Choroid plexus epithelial cell (primary cell): ENCODE results near the gene FRMD4A.

Experiments
- DNase-seq: peaks from one replicate; pipeline ENCODE4 v3.0.0-alpha.2; 2010; ENCODE audit warnings: low read depth
- H3K4me3 ChIP-seq: 2 replicates; pipeline ENCODE4 v1.5.1; 2011; ENCODE audit warnings: low read depth, mild to moderate bottlenecking, control low read depth, low read length, moderate library complexity
- TF ChIP-seq, protein P1 (sequence below): conservative IDR thresholded peaks from 2 replicates; pipeline ENCODE4 v1.5.1; 2011; ENCODE audit warnings: low read depth, mild to moderate bottlenecking, control low read depth, inconsistent platforms, low read length, moderate library complexity

FRMD4A gene

DNA sequence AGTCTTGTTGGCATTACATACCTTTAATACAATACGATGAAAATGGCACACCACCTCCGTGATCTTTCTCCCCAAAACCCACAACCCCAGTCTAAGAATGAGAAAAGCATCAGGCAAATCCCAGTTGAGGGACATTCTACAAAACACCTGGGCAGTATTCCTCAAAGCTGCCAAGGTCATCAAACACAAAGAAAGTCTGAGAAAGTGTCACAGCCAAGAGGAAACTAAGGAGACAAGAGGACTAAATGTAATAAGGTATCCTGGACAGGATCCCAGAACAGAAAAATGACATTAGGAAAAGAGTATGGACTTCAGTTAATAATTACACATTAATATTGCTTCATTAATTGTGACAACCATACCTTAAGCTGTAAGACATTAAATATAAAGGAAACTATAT lies 14.5 kb upstream of the FRMD4A start:
- DNase-seq, result no peak
- no peak overlapping the region for H3K4me3 ChIP-seq
- TF ChIP-seq, protein P1, sequence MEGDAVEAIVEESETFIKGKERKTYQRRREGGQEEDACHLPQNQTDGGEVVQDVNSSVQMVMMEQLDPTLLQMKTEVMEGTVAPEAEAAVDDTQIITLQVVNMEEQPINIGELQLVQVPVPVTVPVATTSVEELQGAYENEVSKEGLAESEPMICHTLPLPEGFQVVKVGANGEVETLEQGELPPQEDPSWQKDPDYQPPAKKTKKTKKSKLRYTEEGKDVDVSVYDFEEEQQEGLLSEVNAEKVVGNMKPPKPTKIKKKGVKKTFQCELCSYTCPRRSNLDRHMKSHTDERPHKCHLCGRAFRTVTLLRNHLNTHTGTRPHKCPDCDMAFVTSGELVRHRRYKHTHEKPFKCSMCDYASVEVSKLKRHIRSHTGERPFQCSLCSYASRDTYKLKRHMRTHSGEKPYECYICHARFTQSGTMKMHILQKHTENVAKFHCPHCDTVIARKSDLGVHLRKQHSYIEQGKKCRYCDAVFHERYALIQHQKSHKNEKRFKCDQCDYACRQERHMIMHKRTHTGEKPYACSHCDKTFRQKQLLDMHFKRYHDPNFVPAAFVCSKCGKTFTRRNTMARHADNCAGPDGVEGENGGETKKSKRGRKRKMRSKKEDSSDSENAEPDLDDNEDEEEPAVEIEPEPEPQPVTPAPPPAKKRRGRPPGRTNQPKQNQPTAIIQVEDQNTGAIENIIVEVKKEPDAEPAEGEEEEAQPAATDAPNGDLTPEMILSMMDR, result no peak

DNA sequence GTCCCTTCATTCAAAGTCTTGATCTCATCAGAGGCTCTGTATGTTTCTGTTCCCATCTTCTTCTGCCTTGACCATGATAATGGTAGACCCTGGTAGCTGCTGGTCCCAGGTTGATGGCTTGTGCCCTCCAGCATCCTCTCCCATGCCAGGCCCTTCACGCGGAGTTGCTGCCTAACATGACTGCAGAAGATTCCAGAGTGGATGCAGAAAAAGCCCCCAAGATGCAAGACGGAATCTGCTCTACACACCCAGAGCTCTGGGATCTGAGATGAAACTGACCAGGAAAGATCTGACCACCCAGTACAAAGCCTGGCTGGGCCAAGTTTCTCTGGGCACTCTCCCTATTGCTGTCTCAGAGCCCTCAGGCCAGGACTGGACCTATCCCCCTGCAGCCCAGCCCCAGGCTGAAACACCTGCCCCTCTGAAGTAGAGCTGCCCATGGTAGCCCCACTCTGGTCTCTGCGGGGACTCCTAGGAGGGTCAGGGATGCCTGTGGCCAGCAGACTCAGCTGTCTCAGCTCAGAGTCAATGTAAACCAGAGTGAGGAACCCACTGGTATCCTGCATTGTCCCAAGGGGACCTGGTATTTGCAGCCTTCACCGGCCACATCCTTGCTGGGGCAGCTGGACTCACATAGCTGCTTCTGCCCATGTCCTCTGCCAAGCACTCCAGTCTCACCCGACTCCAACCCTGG lies 9.5 kb upstream of the FRMD4A start:
- no peak for DNase-seq
- TF ChIP-seq, protein P1, result no peak
- no peak overlapping the region for H3K4me3 ChIP-seq

DNA sequence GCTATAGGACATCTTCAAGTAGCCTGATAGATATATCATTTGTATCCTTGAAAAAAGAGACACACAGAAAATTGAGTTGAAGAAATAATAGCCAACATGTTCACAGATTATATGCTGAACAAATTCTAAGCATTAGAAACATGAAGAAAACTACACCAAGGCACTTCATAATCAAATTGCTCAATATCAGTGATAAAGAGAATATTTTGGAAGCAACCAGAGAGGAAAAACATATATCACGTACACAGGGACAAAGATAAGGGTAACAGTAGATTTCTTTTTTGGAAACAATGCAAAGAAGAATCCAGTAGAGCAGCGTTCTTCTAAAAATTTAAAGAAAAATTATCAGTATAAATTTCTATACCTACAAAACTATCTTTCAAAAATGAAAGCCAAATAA lies 6.0 kb upstream of the FRMD4A start:
- DNase-seq, result no peak
- TF ChIP-seq, protein P1, result no peak
- no peak overlapping the region for H3K4me3 ChIP-seq

DNA sequence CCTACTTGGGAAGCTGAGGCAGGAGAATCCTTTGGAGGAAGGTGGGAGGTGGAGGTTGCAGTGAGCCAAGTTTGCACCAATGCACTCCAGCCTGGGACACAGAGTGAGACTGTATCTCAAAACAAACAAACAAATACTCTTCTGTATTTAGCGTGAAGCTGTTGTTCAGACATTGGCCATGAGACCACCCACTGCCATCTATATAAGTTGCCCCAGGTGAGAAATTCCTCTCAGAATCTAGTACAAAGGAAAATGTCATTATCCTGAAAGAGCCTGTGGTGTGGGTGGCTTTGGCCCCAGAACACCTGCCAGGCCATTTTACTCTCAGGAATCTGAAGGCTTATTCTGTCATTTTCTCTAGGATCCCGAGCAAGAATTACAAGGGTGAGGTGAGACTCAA lies 4.0 kb upstream of the FRMD4A start:
- TF ChIP-seq, protein P1, result no peak
- no peak overlapping the region for H3K4me3 ChIP-seq
- DNase-seq, result no peak

DNA sequence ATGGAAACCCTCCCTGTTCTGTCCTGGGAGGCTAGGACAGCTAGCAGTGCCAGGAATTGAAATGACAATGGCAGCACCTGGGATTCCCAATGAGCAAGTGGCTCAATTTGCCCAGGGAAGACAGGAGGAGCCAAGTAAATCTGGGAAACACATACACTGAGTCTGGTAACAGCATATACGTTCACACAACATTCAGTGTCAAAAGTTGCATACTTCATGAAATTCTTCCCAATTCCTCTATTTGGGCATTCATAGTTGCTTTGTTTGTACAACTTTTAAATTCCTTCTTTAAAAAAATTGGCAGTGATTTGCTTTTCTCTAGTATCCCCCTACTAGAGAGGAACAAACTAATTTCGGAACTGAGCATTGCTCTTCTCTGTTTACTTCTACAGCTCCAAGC lies 2.9 kb upstream of the FRMD4A start:
- H3K4me3 ChIP-seq, result no peak overlapping the region
- DNase-seq, result no peak
- TF ChIP-seq, protein P1, result no peak

DNA sequence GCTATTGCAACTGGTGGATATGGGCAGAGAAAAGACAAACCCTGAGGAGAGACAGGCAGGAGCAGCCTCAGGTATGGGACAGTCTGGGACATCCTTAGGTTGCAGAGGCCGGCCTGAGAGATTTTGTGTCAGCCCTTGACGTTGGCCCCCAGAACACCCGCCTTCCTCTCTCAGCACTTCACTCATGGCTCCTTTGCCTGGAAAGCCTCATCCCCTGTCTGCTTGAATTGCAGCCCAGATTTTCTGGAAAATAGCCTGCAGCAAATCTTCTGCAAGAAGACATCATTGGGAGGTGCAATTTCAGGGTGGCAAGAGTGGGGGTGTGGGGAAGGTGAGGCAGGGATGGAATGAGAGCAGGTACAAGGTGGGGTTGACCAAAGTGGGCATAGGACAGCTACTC lies 2.2 kb upstream of the FRMD4A start:
- no peak for DNase-seq
- TF ChIP-seq, protein P1, result no peak
- no peak overlapping the region for H3K4me3 ChIP-seq

DNA sequence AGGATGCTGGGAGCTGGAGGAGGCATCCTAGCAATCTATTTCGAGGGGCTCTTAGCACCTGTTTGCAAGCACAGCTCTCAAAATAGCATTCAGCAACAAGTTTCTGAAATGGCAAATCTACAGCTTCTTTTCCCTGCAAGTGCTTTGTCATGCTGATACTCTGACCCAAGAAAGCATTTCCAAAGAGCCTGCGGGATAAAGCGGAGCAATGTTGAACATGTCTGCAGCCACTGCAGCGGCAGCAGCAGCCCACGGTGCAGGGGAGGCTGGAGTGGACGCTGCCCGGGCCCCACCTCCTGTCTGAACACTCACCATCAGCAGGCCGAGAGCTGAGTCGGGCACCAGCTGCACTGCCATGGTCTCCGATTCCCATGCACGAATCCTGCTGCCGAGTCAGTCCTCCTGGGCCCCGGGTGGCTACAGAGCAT lies 964 bp downstream of the FRMD4A start:
- TF ChIP-seq, protein P1, result no peak
- DNase-seq, result no peak
- no peak overlapping the region for H3K4me3 ChIP-seq
